IPS-20b (cell line): ENCODE measurements around the gene XCL2.

Source experiments
- H3K27ac ChIP-seq: one replicate; pipeline ENCODE4 v1.5.1; 2013; ENCODE audit warnings: low read length
- H3K27me3 ChIP-seq: 2 replicates; pipeline ENCODE4 v1.6.1; 2013; ENCODE audit warnings: mild to moderate bottlenecking, low read length, inconsistent platforms; ENCODE audit not compliant: insufficient read depth
- H3K36me3 ChIP-seq: 2 replicates; pipeline ENCODE4 v1.6.1; 2013; ENCODE audit warnings: low read depth, mild to moderate bottlenecking, inconsistent platforms, low read length, moderate library complexity; ENCODE audit not compliant: insufficient read depth
- H3K4me1 ChIP-seq: 2 replicates; pipeline ENCODE4 v1.6.1; 2013; ENCODE audit warnings: mild to moderate bottlenecking, control low read depth, inconsistent platforms, low read length, moderate library complexity; ENCODE audit not compliant: insufficient read depth
- H3K4me3 ChIP-seq: 2 replicates; pipeline ENCODE4 v1.5.1; 2013; ENCODE audit warnings: mild to moderate bottlenecking, low read length, inconsistent platforms
- H3K9ac ChIP-seq: 2 replicates; pipeline ENCODE4 v1.6.1; 2013; ENCODE audit warnings: low read depth, mild to moderate bottlenecking, inconsistent platforms, low read length, moderate library complexity
- H3K9me3 ChIP-seq: 2 replicates; pipeline ENCODE4 v1.6.1; 2013; ENCODE audit warnings: mild to moderate bottlenecking, low read depth, low read length, inconsistent platforms; ENCODE audit not compliant: insufficient read depth

Gene XCL2

GRCh38 chr1:168531615-168532345 is 12.0 kb downstream of the XCL2 start:
- no peak overlapping the region for H3K27ac ChIP-seq
- no peaks in the 10 kb centered on the region for H3K36me3 ChIP-seq
- no peaks in the 10 kb centered on the region for H3K4me1 ChIP-seq
- H3K27me3 ChIP-seq, result no peaks in the 10 kb centered on the region
- no peaks in the 10 kb centered on the region for H3K9me3 ChIP-seq
- no peak overlapping the region for H3K9ac ChIP-seq
- no peak overlapping the region for H3K4me3 ChIP-seq

GRCh38 chr1:168529518-168529917 is 14.3 kb downstream of the XCL2 start:
- Histone ChIP-seq H3K9me3 (no peaks in the 10 kb centered on the region; the same call in 1 of the 2 replicates), H3K9ac (no peak overlapping the region), H3K36me3 (no peaks in the 10 kb centered on the region), H3K4me3 (no peak overlapping the region), H3K27ac (no peak overlapping the region), H3K27me3 (no peaks in the 10 kb centered on the region), H3K4me1 (no peaks in the 10 kb centered on the region)

- Histone ChIP-seq H3K36me3 (no peaks in the 10 kb centered on the region), H3K4me1 (no peaks in the 10 kb centered on the region), H3K4me3 (no peak overlapping the region), H3K9ac (no peak overlapping the region), H3K27ac (no peak overlapping the region), H3K27me3 (no peaks in the 10 kb centered on the region), H3K9me3 (no peaks in the 10 kb centered on the region; the same call in none of the 2 replicates)
These were observed 22.3 kb downstream of the XCL2 start for GRCh38 chr1:168521401-168522000.

- no peaks in the 10 kb centered on the region for H3K36me3 ChIP-seq
- H3K4me3 ChIP-seq, result no peak overlapping the region
- H3K9me3 ChIP-seq, result no peaks in the 10 kb centered on the region; the same call in none of the 2 replicates
- H3K9ac ChIP-seq, result no peak overlapping the region
- H3K4me1 ChIP-seq, result no peaks in the 10 kb centered on the region
- H3K27ac ChIP-seq, result no peak overlapping the region
- no peaks in the 10 kb centered on the region for H3K27me3 ChIP-seq
These were observed 23.0 kb downstream of the XCL2 start for GRCh38 chr1:168520832-168521231.

GRCh38 chr1:168520052-168520751 is 23.6 kb downstream of the XCL2 start:
- no peaks in the 10 kb centered on the region; the same call in 1 of the 2 replicates for H3K9me3 ChIP-seq
- H3K4me1 ChIP-seq, result no peaks in the 10 kb centered on the region
- no peak overlapping the region for H3K27ac ChIP-seq
- H3K36me3 ChIP-seq, result no peaks in the 10 kb centered on the region
- no peak overlapping the region for H3K9ac ChIP-seq
- no peak overlapping the region for H3K4me3 ChIP-seq
- no peaks in the 10 kb centered on the region for H3K27me3 ChIP-seq

- H3K27me3 ChIP-seq, result no peaks in the 10 kb centered on the region
- H3K9me3 ChIP-seq, result no peaks in the 10 kb centered on the region; the same call in 1 of the 2 replicates
- no peaks in the 10 kb centered on the region for H3K36me3 ChIP-seq
- H3K27ac ChIP-seq, result no peak overlapping the region
- H3K4me1 ChIP-seq, result no peaks in the 10 kb centered on the region
- no peak overlapping the region for H3K9ac ChIP-seq
- H3K4me3 ChIP-seq, result no peak overlapping the region
These were observed 25.0 kb downstream of the XCL2 start for GRCh38 chr1:168518813-168519212.

- H3K9ac ChIP-seq, result no peak overlapping the region
- no peaks in the 10 kb centered on the region for H3K4me1 ChIP-seq
- H3K27ac ChIP-seq, result no peak overlapping the region
- H3K9me3 ChIP-seq, result no peaks in the 10 kb centered on the region
- H3K27me3 ChIP-seq, result no peaks in the 10 kb centered on the region
- no peak overlapping the region for H3K4me3 ChIP-seq
- no peaks in the 10 kb centered on the region for H3K36me3 ChIP-seq
These were observed 25.6 kb downstream of the XCL2 start for GRCh38 chr1:168518201-168518689.

- H3K9ac ChIP-seq, result no peak overlapping the region
- H3K27me3 ChIP-seq, result no peaks in the 10 kb centered on the region
- H3K9me3 ChIP-seq, result no peaks in the 10 kb centered on the region
- no peak overlapping the region for H3K4me3 ChIP-seq
- no peak overlapping the region for H3K27ac ChIP-seq
- H3K36me3 ChIP-seq, result no peaks in the 10 kb centered on the region
- no peaks in the 10 kb centered on the region for H3K4me1 ChIP-seq
These were observed 29.3 kb downstream of the XCL2 start for GRCh38 chr1:168514455-168514854.

GRCh38 chr1:168513656-168514404 is 30.0 kb downstream of the XCL2 start:
- Histone ChIP-seq H3K4me3 (no peak overlapping the region), H3K9ac (no peak overlapping the region), H3K9me3 (no peaks in the 10 kb centered on the region), H3K27ac (no peak overlapping the region), H3K36me3 (no peaks in the 10 kb centered on the region), H3K4me1 (no peaks in the 10 kb centered on the region), H3K27me3 (no peaks in the 10 kb centered on the region)

GRCh38 chr1:168512864-168513595 is 30.8 kb downstream of the XCL2 start:
- H3K27ac ChIP-seq, result no peak overlapping the region

More at GRCh38 chr1:168512864-168513595, 30.8 kb downstream of the XCL2 start:
- H3K9me3 ChIP-seq, result no peaks in the 10 kb centered on the region
- H3K4me1 ChIP-seq, result no peaks in the 10 kb centered on the region
- H3K36me3 ChIP-seq, result no peaks in the 10 kb centered on the region
- H3K9ac ChIP-seq, result no peak overlapping the region
- no peaks in the 10 kb centered on the region for H3K27me3 ChIP-seq
- no peak overlapping the region for H3K4me3 ChIP-seq
